Measurements from ENCODE around the gene RPS2.
A peak's percentile ranks its signal among the peaks of the same experiment; 100 is the strongest.
"Not testable (repeated sequence)": the region's sequence is repeated elsewhere in the genome, so short reads cannot be mapped to it uniquely, and the experiment has no call there.

RPS2 gene

DNA sequence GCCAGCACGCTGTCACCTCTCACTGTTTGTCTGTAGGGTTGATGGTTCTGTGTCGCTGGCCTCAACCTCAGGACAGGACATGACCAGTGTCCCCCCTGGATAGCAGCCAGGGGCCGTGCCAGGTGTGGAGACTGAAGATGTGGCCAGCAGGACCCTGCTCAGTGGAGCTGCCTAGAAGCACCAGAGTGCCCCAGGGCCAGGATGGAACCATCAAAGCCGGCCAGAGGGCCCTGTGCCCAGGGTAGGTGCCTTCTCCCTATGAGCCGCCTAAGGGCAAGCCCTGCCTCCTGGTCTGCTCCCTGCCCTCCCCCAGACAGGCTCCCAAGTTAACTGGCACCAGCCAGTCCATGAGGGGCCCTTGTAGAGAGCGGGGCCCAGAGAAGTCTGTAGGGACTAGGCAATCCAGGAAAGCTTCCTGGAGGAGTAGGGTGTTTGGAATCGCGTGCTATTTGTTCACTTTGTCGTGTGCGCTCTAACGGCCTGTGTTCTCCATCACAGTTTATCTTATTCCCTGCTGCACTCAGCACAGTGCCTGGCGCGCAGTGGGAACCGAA, 5.8 kb downstream of the RPS2 start:
- peaks cover 38% of the 10 kb centered on the region for H3K4me1 Mint-ChIP-seq
- no peak for DNase-seq
- peaks cover 4% of the 10 kb centered on the region for H3K27me3 Mint-ChIP-seq (ENCODE audit: low read depth, poor library complexity)
- TF ChIP-seq, protein P1, sequence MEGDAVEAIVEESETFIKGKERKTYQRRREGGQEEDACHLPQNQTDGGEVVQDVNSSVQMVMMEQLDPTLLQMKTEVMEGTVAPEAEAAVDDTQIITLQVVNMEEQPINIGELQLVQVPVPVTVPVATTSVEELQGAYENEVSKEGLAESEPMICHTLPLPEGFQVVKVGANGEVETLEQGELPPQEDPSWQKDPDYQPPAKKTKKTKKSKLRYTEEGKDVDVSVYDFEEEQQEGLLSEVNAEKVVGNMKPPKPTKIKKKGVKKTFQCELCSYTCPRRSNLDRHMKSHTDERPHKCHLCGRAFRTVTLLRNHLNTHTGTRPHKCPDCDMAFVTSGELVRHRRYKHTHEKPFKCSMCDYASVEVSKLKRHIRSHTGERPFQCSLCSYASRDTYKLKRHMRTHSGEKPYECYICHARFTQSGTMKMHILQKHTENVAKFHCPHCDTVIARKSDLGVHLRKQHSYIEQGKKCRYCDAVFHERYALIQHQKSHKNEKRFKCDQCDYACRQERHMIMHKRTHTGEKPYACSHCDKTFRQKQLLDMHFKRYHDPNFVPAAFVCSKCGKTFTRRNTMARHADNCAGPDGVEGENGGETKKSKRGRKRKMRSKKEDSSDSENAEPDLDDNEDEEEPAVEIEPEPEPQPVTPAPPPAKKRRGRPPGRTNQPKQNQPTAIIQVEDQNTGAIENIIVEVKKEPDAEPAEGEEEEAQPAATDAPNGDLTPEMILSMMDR (IDR thresholded peaks at IDR 0.05) = no peak
- H3K36me3 Mint-ChIP-seq (ENCODE audit: low read depth) = peaks cover 21% of the 10 kb centered on the region
- peaks cover 4% of the 10 kb centered on the region for H3K9me3 Mint-ChIP-seq
- H3K4me3 Mint-ChIP-seq = peak overlapping the region; percentile 93
- no peak overlapping the region for H3K27ac Mint-ChIP-seq

DNA sequence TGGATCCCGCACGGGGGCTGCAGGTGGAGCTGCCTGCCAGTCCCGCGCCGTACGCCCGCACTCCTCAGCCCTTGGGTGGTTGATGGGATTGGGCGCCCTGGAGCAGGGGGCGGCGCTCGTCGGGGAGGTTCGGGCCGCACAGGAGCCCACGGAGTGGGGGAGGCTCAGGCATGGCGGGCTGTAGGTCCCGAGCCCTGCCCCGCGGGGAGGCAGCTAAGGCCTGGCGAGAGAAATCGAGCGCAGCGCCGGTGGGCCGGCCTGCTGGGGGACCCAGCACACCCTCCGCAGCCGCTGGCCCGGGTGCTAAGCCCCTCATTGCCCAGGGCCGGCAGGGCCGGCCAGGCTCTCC, 6.5 kb downstream of the RPS2 start:
- not testable (repeated sequence) for H3K27me3 Mint-ChIP-seq (ENCODE audit: low read depth, poor library complexity); H3K27ac Mint-ChIP-seq; DNase-seq; H3K9me3 Mint-ChIP-seq; H3K4me3 Mint-ChIP-seq
- Mint-ChIP-seq H3K36me3 (ENCODE audit: low read depth) (peaks cover 15% of the 10 kb centered on the region), H3K4me1 (peaks cover 31% of the 10 kb centered on the region)

- not testable (repeated sequence) for DNase-seq; H3K4me3 Mint-ChIP-seq; H3K9me3 Mint-ChIP-seq; H3K27me3 Mint-ChIP-seq (ENCODE audit: low read depth, poor library complexity); H3K27ac Mint-ChIP-seq
- Mint-ChIP-seq H3K36me3 (ENCODE audit: low read depth) (peaks cover 11% of the 10 kb centered on the region), H3K4me1 (peaks cover 29% of the 10 kb centered on the region)
Measured at GRCh38 chr16:1957434-1958142, 7.0 kb downstream of the RPS2 start.

DNA sequence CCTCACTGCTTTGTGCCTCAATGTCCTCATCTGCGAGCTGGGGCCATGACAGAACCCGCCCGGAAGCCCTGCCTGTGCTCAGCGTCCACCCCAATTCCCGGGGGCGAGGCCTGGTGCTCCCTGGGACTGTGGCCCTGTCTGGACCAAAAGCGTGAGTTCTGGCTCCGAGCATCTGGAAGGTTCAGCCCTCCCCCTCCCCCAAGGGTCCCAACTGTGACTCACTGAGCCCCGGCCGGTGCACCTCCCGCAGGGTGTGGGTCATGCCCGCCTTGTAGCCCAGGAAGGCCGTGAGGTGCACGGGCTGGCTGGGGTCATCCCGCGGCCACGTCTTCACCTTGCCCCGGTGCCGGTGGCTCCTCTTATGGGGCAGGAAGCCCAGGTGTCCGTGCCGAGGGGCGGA, 10.9 kb downstream of the RPS2 start:
- peaks cover 4% of the 10 kb centered on the region for H3K27me3 Mint-ChIP-seq (ENCODE audit: low read depth, poor library complexity)
- H3K36me3 Mint-ChIP-seq (ENCODE audit: low read depth) = no peaks in the 10 kb centered on the region
- peaks cover 4% of the 10 kb centered on the region for H3K9me3 Mint-ChIP-seq

DNA sequence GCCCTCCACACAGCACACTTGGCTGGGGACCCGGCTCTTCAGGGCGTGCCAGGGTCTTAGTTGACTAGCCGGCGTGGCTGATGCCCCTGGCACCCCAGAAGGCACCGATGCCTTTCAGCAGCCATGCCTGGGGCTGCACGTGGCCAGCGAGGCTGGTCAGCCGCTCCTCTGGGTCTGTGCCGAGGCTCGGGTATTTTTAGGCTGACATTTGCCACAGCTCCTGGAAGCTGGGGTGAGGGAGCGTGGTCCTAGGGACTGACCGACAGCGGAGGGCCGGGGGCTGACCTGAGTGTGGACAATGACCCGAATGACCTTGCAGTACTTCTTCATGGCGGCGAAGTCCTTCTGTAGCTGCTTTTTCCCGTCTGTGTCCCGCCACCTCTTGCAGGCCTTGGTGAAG, 14.1 kb downstream of the RPS2 start:
- Mint-ChIP-seq H3K4me1 (peaks cover 18% of the 10 kb centered on the region), H3K27me3 (ENCODE audit: low read depth, poor library complexity) (peaks cover 4% of the 10 kb centered on the region), H3K27ac (no peak overlapping the region), H3K4me3 (no peak overlapping the region), H3K9me3 (no peaks in the 10 kb centered on the region), H3K36me3 (ENCODE audit: low read depth) (no peaks in the 10 kb centered on the region)
- TF ChIP-seq, protein P1 (IDR thresholded peaks at IDR 0.05) = no peak
- DNase-seq = no peak

More for the DNA sequence above, 10.9 kb downstream of the RPS2 start:
- TF ChIP-seq, protein P1 (IDR thresholded peaks at IDR 0.05) = no peak
- DNase-seq = no peak
- no peak overlapping the region for H3K27ac Mint-ChIP-seq
- H3K4me1 Mint-ChIP-seq = peaks cover 11% of the 10 kb centered on the region
- no peak overlapping the region for H3K4me3 Mint-ChIP-seq

DNA sequence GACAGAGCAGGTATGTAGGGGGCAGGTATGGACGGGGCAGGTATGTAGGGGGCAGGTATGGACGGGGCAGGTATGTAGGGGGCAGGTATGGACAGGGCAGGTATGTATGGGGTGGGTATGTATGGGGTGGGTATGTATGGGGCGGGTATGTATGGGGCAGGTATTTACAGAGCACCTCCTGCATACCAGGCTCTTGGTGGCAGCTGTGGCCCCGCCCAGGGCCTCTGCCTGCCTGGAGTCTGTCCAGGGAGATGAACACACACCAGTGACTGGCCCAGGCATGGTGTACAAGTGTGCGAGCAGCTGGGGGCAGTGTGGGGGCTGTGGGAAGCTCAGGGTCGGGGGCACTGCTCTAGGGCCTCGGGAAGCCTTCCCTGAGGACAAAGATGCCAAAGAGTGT, 14.6 kb downstream of the RPS2 start:
- Mint-ChIP-seq H3K27me3 (ENCODE audit: low read depth, poor library complexity) (peaks cover 4% of the 10 kb centered on the region), H3K27ac (no peak overlapping the region), H3K9me3 (no peaks in the 10 kb centered on the region), H3K4me3 (no peak overlapping the region), H3K36me3 (ENCODE audit: low read depth) (no peaks in the 10 kb centered on the region), H3K4me1 (peaks cover 18% of the 10 kb centered on the region)
- no peak for DNase-seq
- TF ChIP-seq, protein P1 (IDR thresholded peaks at IDR 0.05) = no peak

DNA sequence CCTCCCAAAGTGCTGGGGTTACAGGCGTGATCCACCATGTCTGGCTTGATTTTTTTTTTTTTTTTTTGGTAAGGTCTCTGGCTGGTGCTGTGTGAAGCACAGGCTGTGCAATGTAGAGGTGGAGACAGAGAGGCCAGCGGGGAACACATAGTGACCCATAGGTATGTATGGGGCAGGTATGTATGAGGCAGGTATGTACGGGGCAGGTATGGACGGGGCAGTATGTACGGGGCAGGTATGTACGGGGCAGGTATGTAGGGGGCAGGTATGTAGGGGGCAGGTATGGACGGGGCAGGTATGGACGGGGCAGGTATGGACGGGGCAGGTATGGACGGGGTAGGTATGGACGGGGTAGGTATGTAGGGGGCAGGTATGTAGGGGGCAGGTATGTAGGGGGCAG, 15.1 kb downstream of the RPS2 start:
- Mint-ChIP-seq H3K27ac (no peak overlapping the region), H3K4me1 (peaks cover 20% of the 10 kb centered on the region), H3K4me3 (no peak overlapping the region), H3K9me3 (peaks cover 2% of the 10 kb centered on the region), H3K27me3 (ENCODE audit: low read depth, poor library complexity) (peaks cover 4% of the 10 kb centered on the region), H3K36me3 (ENCODE audit: low read depth) (no peaks in the 10 kb centered on the region)
- DNase-seq = no peak
- TF ChIP-seq, protein P1 (IDR thresholded peaks at IDR 0.05) = no peak

All from nephron progenitor cell (in vitro differentiated cells).